ENCODE measurements around the gene ODAM. TPM values are rescaled to one million over a fixed set of nuclear protein-coding genes. Genes with fewer than 3 reads are reported as not detected.

Gene ODAM
- total RNA-seq, 1 experiment from 2014 or later = 15.1 TPM

GRCh38 chr4:70153937-70154336 is 41.6 kb upstream of the ODAM start, which contains the start of gene PRR27:
PRR27 (plus strand) TSS chr4:70154237; CDS start chr4:70154376, 139 bp downstream.
- Mint-ChIP-seq H3K9me3 (ENCODE audit: unreplicated experiment) (no peaks in the 10 kb centered on the region), H3K4me1 (ENCODE audit: low read depth, unreplicated experiment) (no peaks in the 10 kb centered on the region), H3K27ac (ENCODE audit: unreplicated experiment) (no peak within 1 kb of the TSS), H3K27me3 (ENCODE audit: insufficient read depth, unreplicated experiment) (no peaks in the 10 kb centered on the region), H3K4me3 (ENCODE audit: unreplicated experiment) (no peak within 1 kb of the TSS), H3K36me3 (ENCODE audit: insufficient read depth, unreplicated experiment) (no peaks in the 10 kb centered on the region)
- CTCF ChIA-PET = no interaction called here
- Histone ChIP-seq H3K9me3 (no peaks in the 10 kb centered on the region), H3K4me1 (no peaks in the 10 kb centered on the region), H3K27me3 (replicated peaks; ENCODE audit: control insufficient read depth, insufficient read depth, low read length) (no peaks in the 10 kb centered on the region), H3K4me3 (ENCODE audit: low read depth, low read length) (no peak within 1 kb of the TSS), H3K36me3 (ENCODE audit: control insufficient read depth, insufficient read depth, low read length) (no peaks in the 10 kb centered on the region)
- POLR2A ChIA-PET = no interaction called here
- BruUV-seq (replicated peaks) = no TSS peak
- TF ChIP-seq CTCF (IDR thresholded peaks at IDR 0.05; ENCODE audit: insufficient read depth in 1 of 2, low read depth in 1 of 2, low read length in 1 of 2, severe bottlenecking in 1 of 2, unreplicated experiment in 1 of 2) = no peak
- no peak for DNase-seq
- intact Hi-C loops (cut with micrococcal nuclease; ENCODE audit: unreplicated experiment) = no loop called here

GRCh38 chr4:70158576-70158975 is 36.9 kb upstream of the ODAM start:
- no peaks in the 10 kb centered on the region for H3K27me3 ChIP-seq (replicated peaks; ENCODE audit: control insufficient read depth, insufficient read depth, low read length)
- Mint-ChIP-seq H3K4me3 (ENCODE audit: unreplicated experiment) (no peak overlapping the region), H3K9me3 (ENCODE audit: unreplicated experiment) (no peaks in the 10 kb centered on the region), H3K36me3 (ENCODE audit: insufficient read depth, unreplicated experiment) (no peaks in the 10 kb centered on the region), H3K27ac (ENCODE audit: unreplicated experiment) (no peak overlapping the region), H3K4me1 (ENCODE audit: low read depth, unreplicated experiment) (no peaks in the 10 kb centered on the region), H3K27me3 (ENCODE audit: insufficient read depth, unreplicated experiment) (no peaks in the 10 kb centered on the region)
- CTCF ChIA-PET = no interaction called here
- BruUV-seq (replicated peaks) = no TSS peak
- H3K4me3 ChIP-seq (ENCODE audit: low read depth, low read length) = no peak overlapping the region
- no peak for DNase-seq
- no peaks in the 10 kb centered on the region for H3K9me3 ChIP-seq
- H3K36me3 ChIP-seq (ENCODE audit: control insufficient read depth, insufficient read depth, low read length) = no peaks in the 10 kb centered on the region
- H3K4me1 ChIP-seq = no peaks in the 10 kb centered on the region
- intact Hi-C loops (cut with micrococcal nuclease; ENCODE audit: unreplicated experiment) = no loop called here
- no peak for TF ChIP-seq CTCF (IDR thresholded peaks at IDR 0.05; ENCODE audit: insufficient read depth in 1 of 2, low read depth in 1 of 2, low read length in 1 of 2, severe bottlenecking in 1 of 2, unreplicated experiment in 1 of 2)
- POLR2A ChIA-PET = no interaction called here

GRCh38 chr4:70177090-70177489 is 18.4 kb upstream of the ODAM start:
- H3K4me3 Mint-ChIP-seq (ENCODE audit: unreplicated experiment) = no peak overlapping the region
- H3K4me3 ChIP-seq (ENCODE audit: low read depth, low read length) = no peak overlapping the region
- no peak overlapping the region for H3K27ac Mint-ChIP-seq (ENCODE audit: unreplicated experiment)
- intact Hi-C loops (cut with micrococcal nuclease; ENCODE audit: unreplicated experiment) = no loop called here
- no peaks in the 10 kb centered on the region for H3K27me3 Mint-ChIP-seq (ENCODE audit: insufficient read depth, unreplicated experiment)
- H3K27me3 ChIP-seq (replicated peaks; ENCODE audit: control insufficient read depth, insufficient read depth, low read length) = no peaks in the 10 kb centered on the region
- H3K36me3 Mint-ChIP-seq (ENCODE audit: insufficient read depth, unreplicated experiment) = peaks cover under 1% of the 10 kb centered on the region
- TF ChIP-seq CTCF (IDR thresholded peaks at IDR 0.05; ENCODE audit: insufficient read depth in 1 of 2, low read depth in 1 of 2, low read length in 1 of 2, severe bottlenecking in 1 of 2, unreplicated experiment in 1 of 2) = no peak
- H3K4me1 Mint-ChIP-seq (ENCODE audit: low read depth, unreplicated experiment) = peaks cover 12% of the 10 kb centered on the region
- BruUV-seq (replicated peaks) = no TSS peak
- peaks cover 9% of the 10 kb centered on the region for H3K9me3 Mint-ChIP-seq (ENCODE audit: unreplicated experiment)
- POLR2A ChIA-PET = interaction anchor here (0.6 kb wide), 1 partner anchor 503 kb away, joined by 3 read pairs; no protein-coding TSS in a partner anchor
- H3K9me3 ChIP-seq = no peaks in the 10 kb centered on the region
- H3K36me3 ChIP-seq (ENCODE audit: control insufficient read depth, insufficient read depth, low read length) = no peaks in the 10 kb centered on the region
- no peak for DNase-seq
- peaks cover 18% of the 10 kb centered on the region for H3K4me1 ChIP-seq
- CTCF ChIA-PET = no interaction called here

Data from Caco-2 (cell line).